ENCODE results near the gene WWOX.

WWOX gene

DNA sequence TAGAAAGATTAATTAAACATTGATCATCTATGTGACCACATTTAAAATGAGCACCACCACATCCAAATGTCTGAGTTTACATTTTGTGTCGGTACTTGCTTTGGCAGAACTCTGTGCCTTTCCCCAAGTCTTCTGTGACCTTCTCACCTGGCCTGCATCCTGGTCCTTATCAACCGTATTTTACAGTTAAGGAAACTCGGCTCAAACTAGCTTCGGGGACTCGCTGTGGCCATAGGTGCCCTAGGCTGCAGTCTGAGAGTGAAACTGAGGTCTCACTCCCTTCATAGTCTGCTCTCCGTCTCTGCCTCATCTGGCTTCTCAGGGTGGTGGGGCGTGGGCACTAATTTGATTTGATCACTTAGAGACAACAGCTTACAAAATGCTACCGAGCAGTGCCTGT, 555.5 kb downstream of the WWOX start:
- H3K27ac ChIP-seq (ENCODE audit: low read depth, low read length): no peak overlapping the region
- peaks cover 4% of the 10 kb centered on the region; the same call in 1 of the 2 replicates for H3K4me1 ChIP-seq (ENCODE audit: control insufficient read depth, insufficient read depth, low read length)
- no peaks in the 10 kb centered on the region for H3K9me3 ChIP-seq (ENCODE audit: control insufficient read depth, insufficient read depth, low read length)
- no peak overlapping the region for H3K4me3 ChIP-seq (ENCODE audit: low read depth, low read length)
- no peaks in the 10 kb centered on the region for H3K27me3 ChIP-seq (ENCODE audit: control insufficient read depth, insufficient read depth, low read length)
- H3K9ac ChIP-seq (ENCODE audit: low read depth, low read length): no peak overlapping the region
- H3K36me3 ChIP-seq (ENCODE audit: control insufficient read depth, insufficient read depth, low read length): no peaks in the 10 kb centered on the region

DNA sequence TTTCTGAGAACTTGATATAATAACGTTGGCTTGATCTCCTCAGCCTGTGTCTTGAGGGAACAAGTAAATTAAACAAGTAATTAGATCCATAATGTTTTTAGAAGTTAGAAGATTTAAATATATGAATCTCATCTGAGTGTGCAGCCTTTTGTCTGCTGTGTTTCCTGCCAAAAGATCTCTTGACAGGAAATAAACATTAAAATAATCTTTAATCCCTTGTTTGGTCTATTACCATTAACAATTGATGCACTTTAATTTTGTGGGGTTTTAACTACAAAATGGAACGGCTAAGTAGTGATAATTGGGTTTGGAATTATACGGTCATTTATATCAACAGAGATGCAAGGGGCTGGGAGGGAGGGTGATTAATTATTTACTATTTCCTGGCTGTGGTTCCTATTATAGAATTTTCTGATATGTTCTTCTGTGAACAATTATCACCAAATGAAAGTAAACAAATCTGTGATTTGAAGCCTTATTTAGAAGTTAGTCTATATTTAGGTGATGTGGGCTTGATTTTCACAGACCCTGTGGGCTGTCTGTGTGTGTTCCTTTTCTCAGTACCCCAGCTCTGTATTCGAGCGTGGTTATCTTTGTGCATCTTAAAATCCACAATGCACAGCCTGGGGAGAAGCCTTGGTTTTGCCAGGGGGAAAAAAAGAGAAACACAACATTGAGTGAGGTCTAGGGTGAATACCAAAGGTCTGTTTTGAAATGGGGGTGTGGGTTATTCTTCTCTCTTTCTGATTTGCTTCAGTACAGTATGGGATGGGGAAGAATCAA, 556.1 kb downstream of the WWOX start:
- Histone ChIP-seq H3K9ac (ENCODE audit: low read depth, low read length) (no peak overlapping the region), H3K9me3 (ENCODE audit: control insufficient read depth, insufficient read depth, low read length) (no peaks in the 10 kb centered on the region), H3K36me3 (ENCODE audit: control insufficient read depth, insufficient read depth, low read length) (no peaks in the 10 kb centered on the region), H3K4me3 (ENCODE audit: low read depth, low read length) (no peak overlapping the region), H3K4me1 (ENCODE audit: control insufficient read depth, insufficient read depth, low read length) (no peaks in the 10 kb centered on the region), H3K27ac (ENCODE audit: low read depth, low read length) (no peak overlapping the region), H3K27me3 (ENCODE audit: control insufficient read depth, insufficient read depth, low read length) (no peaks in the 10 kb centered on the region)

DNA sequence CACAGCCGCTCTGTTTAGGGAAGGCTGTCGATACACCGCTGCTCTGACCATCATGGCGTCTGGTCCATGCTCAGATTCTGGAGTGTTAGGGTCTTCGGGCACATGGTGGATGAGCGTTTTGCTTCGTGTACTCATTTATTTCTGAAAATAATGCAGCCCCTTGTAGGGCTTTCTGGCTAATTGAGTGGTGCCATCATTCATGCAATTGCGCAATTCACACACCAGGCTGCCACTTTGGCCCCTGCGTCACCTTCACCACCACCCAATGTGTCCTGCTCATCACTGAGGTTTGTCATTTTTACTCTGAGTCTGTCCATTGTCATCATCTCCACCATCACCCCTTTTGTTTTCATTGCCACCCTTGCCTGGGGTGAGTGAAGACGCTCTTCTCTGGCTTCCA, 557.4 kb downstream of the WWOX start:
- H3K4me1 ChIP-seq (ENCODE audit: control insufficient read depth, insufficient read depth, low read length): no peaks in the 10 kb centered on the region
- H3K9me3 ChIP-seq (ENCODE audit: control insufficient read depth, insufficient read depth, low read length): no peaks in the 10 kb centered on the region
- H3K4me3 ChIP-seq (ENCODE audit: low read depth, low read length): no peak overlapping the region
- no peak overlapping the region for H3K27ac ChIP-seq (ENCODE audit: low read depth, low read length)
- no peaks in the 10 kb centered on the region for H3K36me3 ChIP-seq (ENCODE audit: control insufficient read depth, insufficient read depth, low read length)
- H3K27me3 ChIP-seq (ENCODE audit: control insufficient read depth, insufficient read depth, low read length): no peaks in the 10 kb centered on the region
- H3K9ac ChIP-seq (ENCODE audit: low read depth, low read length): no peak overlapping the region

DNA sequence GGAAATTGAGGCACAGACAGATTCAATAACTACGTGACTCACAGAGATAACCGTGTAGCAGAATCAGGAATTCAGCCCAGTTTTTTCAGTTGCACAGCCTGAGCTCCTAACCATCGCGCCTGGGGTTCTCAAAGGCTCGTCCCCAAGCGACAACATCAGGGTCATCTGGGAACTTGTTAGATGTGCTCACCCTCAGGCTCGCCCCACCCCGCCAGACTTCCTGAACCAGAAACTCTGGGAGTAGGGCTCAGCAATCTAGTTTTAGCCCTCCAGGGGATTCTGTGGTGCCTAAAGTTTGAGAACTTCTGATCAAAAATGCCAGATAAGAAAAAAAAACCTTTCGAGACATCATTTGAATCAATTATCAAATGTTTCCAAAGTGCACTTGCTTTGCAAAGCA, 559.8 kb downstream of the WWOX start:
- Histone ChIP-seq H3K4me3 (ENCODE audit: low read depth, low read length) (no peak overlapping the region), H3K27ac (ENCODE audit: low read depth, low read length) (no peak overlapping the region), H3K36me3 (ENCODE audit: control insufficient read depth, insufficient read depth, low read length) (no peaks in the 10 kb centered on the region), H3K27me3 (ENCODE audit: control insufficient read depth, insufficient read depth, low read length) (no peaks in the 10 kb centered on the region), H3K9ac (ENCODE audit: low read depth, low read length) (no peak overlapping the region), H3K4me1 (ENCODE audit: control insufficient read depth, insufficient read depth, low read length) (no peaks in the 10 kb centered on the region), H3K9me3 (ENCODE audit: control insufficient read depth, insufficient read depth, low read length) (no peaks in the 10 kb centered on the region)

DNA sequence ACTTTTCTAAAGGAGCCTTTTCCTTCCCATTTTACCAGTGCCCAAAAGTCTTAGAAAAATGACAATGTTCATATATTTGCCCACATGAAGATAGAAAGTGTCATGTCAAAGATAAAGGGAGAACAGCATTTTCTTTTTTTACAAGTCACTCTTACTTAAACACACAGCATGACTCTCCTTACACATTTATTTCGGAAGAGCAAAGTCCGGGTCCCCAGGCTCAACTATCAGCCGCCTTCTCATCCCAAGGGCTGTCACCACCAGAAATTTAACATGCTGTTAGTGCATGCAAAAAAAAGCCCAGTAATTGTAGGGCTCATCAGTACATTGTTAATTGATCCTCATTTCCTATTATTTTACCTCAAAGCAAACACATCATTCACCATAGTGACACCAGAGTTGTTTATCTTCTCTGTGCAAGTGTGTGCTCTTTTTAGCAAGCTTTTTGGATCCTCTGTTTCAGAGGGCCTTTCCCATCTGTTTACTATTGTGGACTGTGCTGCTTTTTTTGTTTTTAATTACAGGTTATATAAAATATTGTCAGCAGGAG, 560.3 kb downstream of the WWOX start:
- H3K27me3 ChIP-seq (ENCODE audit: control insufficient read depth, insufficient read depth, low read length): no peaks in the 10 kb centered on the region
- H3K4me1 ChIP-seq (ENCODE audit: control insufficient read depth, insufficient read depth, low read length): no peaks in the 10 kb centered on the region
- no peak overlapping the region for H3K27ac ChIP-seq (ENCODE audit: low read depth, low read length)
- H3K4me3 ChIP-seq (ENCODE audit: low read depth, low read length): no peak overlapping the region
- H3K9me3 ChIP-seq (ENCODE audit: control insufficient read depth, insufficient read depth, low read length): no peaks in the 10 kb centered on the region
- H3K36me3 ChIP-seq (ENCODE audit: control insufficient read depth, insufficient read depth, low read length): no peaks in the 10 kb centered on the region
- no peak overlapping the region for H3K9ac ChIP-seq (ENCODE audit: low read depth, low read length)

DNA sequence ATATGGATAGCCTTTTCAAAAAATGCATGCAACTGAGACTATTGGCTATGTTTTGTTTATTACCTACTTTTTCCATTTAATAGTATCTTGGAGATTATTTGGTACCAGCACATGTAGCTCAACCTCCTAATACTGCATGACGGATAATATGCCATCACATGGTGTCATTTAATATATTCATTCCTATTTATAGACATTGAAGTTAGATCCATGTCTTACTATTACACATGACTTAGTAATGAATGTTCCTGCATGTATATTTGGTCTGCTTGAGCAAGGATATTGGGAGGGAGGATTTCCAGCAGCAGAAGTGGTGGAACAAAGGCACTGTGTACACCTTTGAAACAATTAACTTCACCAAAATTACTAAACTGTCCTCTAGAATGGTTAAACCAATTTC, 561.3 kb downstream of the WWOX start:
- no peaks in the 10 kb centered on the region for H3K36me3 ChIP-seq (ENCODE audit: control insufficient read depth, insufficient read depth, low read length)
- no peaks in the 10 kb centered on the region for H3K4me1 ChIP-seq (ENCODE audit: control insufficient read depth, insufficient read depth, low read length)
- H3K27me3 ChIP-seq (ENCODE audit: control insufficient read depth, insufficient read depth, low read length): no peaks in the 10 kb centered on the region
- no peak overlapping the region for H3K4me3 ChIP-seq (ENCODE audit: low read depth, low read length)
- no peaks in the 10 kb centered on the region for H3K9me3 ChIP-seq (ENCODE audit: control insufficient read depth, insufficient read depth, low read length)
- H3K9ac ChIP-seq (ENCODE audit: low read depth, low read length): no peak overlapping the region
- H3K27ac ChIP-seq (ENCODE audit: low read depth, low read length): no peak overlapping the region

DNA sequence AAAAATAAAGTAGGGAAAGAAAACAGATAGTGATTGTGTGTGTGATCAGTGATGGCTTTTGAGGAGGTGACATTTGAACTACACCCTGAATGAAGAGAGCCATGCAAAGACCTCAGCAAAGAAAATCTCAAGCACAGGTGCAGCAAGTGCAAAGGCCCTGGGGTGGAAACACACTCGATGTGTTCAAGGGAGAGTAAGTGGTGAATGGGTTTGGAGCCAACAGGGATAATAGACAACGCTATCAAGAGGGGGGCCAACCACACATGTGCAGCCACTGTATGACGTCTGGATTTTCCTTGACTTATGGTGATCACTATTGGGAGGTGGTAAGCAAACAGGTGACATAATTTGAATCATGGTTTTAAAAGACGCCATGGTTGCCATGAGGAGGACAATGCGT, 564.2 kb downstream of the WWOX start:
- no peak overlapping the region for H3K9ac ChIP-seq (ENCODE audit: low read depth, low read length)
- H3K27me3 ChIP-seq (ENCODE audit: control insufficient read depth, insufficient read depth, low read length): no peaks in the 10 kb centered on the region
- H3K4me1 ChIP-seq (ENCODE audit: control insufficient read depth, insufficient read depth, low read length): no peaks in the 10 kb centered on the region
- no peaks in the 10 kb centered on the region for H3K9me3 ChIP-seq (ENCODE audit: control insufficient read depth, insufficient read depth, low read length)
- H3K4me3 ChIP-seq (ENCODE audit: low read depth, low read length): no peak overlapping the region
- no peak overlapping the region for H3K27ac ChIP-seq (ENCODE audit: low read depth, low read length)
- no peaks in the 10 kb centered on the region for H3K36me3 ChIP-seq (ENCODE audit: control insufficient read depth, insufficient read depth, low read length)

DNA sequence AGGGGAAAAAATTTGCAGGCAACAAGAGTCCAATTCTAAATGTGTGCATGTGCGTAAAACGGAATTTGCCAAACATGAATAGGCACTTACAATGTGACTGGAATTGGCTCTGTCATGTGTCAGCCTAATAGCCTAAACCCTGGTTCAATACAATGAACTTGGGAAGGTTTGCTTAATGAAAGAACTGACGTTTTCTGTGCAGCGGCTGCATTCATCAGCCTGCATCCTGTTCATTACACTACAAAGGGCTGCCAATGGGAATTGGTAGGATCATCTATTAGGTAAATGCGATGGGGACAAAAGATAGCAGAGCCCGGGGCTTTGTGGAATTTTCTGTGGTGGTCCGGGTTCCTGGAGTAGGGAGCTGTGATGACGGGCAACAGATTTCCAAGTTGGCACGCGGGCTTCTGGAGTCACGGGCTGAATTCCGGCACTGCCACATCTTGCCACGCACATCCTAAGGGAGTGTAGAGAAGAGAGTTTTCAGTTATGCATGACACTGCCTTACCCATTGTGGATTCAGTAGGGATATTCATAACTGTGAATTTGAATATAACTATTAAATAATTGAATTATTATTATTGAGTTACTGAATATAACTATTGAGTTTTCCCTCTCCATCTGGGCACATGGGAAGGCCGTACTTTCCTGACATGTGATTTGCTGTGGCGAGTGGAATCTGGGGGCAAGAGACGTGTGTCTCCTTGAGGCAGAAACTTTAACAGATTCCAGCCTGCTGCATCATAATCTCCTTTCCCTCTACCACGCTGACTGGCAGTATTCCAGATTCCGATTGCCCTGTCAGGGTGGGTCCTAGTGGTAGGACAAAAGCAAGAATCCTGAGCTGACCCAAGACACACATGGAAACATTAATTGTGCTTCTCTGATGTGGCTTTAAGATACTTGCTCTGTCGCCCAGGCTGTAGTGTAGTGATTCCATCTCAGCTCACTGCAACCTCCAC, 565.6 kb downstream of the WWOX start:
- Histone ChIP-seq H3K9ac (ENCODE audit: low read depth, low read length) (no peak overlapping the region), H3K9me3 (ENCODE audit: control insufficient read depth, insufficient read depth, low read length) (no peaks in the 10 kb centered on the region), H3K36me3 (ENCODE audit: control insufficient read depth, insufficient read depth, low read length) (no peaks in the 10 kb centered on the region), H3K27me3 (ENCODE audit: control insufficient read depth, insufficient read depth, low read length) (no peaks in the 10 kb centered on the region), H3K4me3 (ENCODE audit: low read depth, low read length) (no peak overlapping the region), H3K27ac (ENCODE audit: low read depth, low read length) (no peak overlapping the region), H3K4me1 (ENCODE audit: control insufficient read depth, insufficient read depth, low read length) (no peaks in the 10 kb centered on the region; the same call in 1 of the 2 replicates)

DNA sequence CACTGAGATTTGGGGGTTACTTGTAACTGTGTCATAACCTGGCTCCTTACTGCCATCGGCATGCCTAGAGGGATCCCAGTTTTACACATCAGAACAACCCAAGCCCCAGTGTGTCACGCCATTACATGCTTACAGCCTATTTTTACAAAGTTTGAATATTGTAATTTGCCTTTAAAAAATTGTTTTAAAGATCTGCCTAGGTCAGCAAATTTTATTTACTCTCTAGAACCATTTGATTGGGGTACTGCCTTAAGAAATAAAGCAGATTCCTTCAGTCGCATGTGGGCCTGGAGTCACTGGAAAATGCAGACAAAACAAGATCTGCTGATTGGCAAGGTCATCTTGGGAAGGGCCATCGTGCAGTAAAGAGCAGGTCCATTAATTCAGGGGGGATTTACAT, 566.9 kb downstream of the WWOX start:
- Histone ChIP-seq H3K36me3 (ENCODE audit: control insufficient read depth, insufficient read depth, low read length) (no peaks in the 10 kb centered on the region), H3K9me3 (ENCODE audit: control insufficient read depth, insufficient read depth, low read length) (no peaks in the 10 kb centered on the region), H3K4me3 (ENCODE audit: low read depth, low read length) (no peak overlapping the region), H3K4me1 (ENCODE audit: control insufficient read depth, insufficient read depth, low read length) (no peaks in the 10 kb centered on the region; the same call in 1 of the 2 replicates), H3K27ac (ENCODE audit: low read depth, low read length) (no peak overlapping the region), H3K9ac (ENCODE audit: low read depth, low read length) (no peak overlapping the region), H3K27me3 (ENCODE audit: control insufficient read depth, insufficient read depth, low read length) (no peaks in the 10 kb centered on the region)

DNA sequence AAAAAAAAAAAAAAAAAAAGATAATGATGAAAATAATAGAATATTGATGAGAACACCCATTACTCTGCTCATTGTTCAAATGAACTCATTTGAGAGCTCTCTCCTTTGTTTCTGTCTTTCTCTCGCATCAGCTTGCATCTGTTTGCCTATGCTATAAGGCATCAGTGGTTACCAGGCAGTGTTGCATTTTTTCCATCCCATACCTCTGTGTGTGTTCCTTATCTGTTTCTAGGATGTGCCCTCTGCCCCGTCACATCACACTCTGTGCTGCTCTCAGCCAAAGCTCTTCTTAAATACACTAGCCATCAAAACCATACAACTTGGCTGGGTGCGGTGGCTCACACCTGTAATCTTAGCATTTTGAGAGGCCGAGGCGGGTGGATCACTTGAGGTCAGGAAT, 568.2 kb downstream of the WWOX start:
- Histone ChIP-seq H3K36me3 (ENCODE audit: control insufficient read depth, insufficient read depth, low read length) (no peaks in the 10 kb centered on the region), H3K27ac (ENCODE audit: low read depth, low read length) (no peak overlapping the region), H3K9me3 (ENCODE audit: control insufficient read depth, insufficient read depth, low read length) (no peaks in the 10 kb centered on the region), H3K27me3 (ENCODE audit: control insufficient read depth, insufficient read depth, low read length) (no peaks in the 10 kb centered on the region), H3K4me1 (ENCODE audit: control insufficient read depth, insufficient read depth, low read length) (no peaks in the 10 kb centered on the region; the same call in 1 of the 2 replicates), H3K9ac (ENCODE audit: low read depth, low read length) (no peak overlapping the region), H3K4me3 (ENCODE audit: low read depth, low read length) (no peak overlapping the region)

DNA sequence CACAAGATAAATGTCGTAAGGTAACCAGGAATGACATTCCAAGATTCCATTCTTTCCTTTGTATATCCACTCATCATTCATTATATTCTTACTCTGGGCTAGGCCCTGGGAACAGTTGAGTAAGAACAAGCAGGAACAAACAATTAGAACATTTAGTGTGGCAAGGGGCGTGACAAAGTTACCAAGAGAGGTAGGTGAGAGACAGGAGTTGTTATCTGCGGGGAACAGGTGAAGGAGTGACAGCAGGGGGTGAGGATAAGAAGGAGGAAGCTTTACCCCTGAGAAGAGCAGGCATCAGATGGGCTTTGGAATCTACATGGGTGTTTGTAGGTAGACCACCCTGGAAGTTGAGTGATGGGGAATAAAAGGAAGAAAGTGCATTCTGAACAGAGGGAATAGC, 568.9 kb downstream of the WWOX start:
- no peaks in the 10 kb centered on the region for H3K27me3 ChIP-seq (ENCODE audit: control insufficient read depth, insufficient read depth, low read length)
- H3K4me3 ChIP-seq (ENCODE audit: low read depth, low read length): no peak overlapping the region
- H3K27ac ChIP-seq (ENCODE audit: low read depth, low read length): no peak overlapping the region
- H3K4me1 ChIP-seq (ENCODE audit: control insufficient read depth, insufficient read depth, low read length): no peaks in the 10 kb centered on the region; the same call in 1 of the 2 replicates
- H3K9me3 ChIP-seq (ENCODE audit: control insufficient read depth, insufficient read depth, low read length): no peaks in the 10 kb centered on the region
- no peaks in the 10 kb centered on the region for H3K36me3 ChIP-seq (ENCODE audit: control insufficient read depth, insufficient read depth, low read length)
- no peak overlapping the region for H3K9ac ChIP-seq (ENCODE audit: low read depth, low read length)
